K562 (cell line): Measurements from ENCODE around the gene TIMP3. TPM values are rescaled to one million over a fixed set of nuclear protein-coding genes. Genes with fewer than 3 reads are reported as not detected.

Source experiments
- AFF1 ChIP-seq, 2 experiments: fragments of 450-650 bp; IDR thresholded peaks; 2 replicates each; pipeline ENCODE4 v1.6.1; 2018; ENCODE audit warnings: mild to moderate bottlenecking in 2 of 2, low read depth in 1 of 2; ENCODE audit not compliant: partially characterized antibody in 2 of 2
- COPS2 ChIP-seq: fragments of 450-650 bp; conservative IDR thresholded peaks from 2 replicates; pipeline ENCODE4 v1.6.1; 2016; ENCODE audit warnings: mild to moderate bottlenecking, moderate library complexity
- HDAC3 ChIP-seq: fragments of 450-650 bp; IDR thresholded peaks from 2 replicates; pipeline ENCODE4 v1.6.1; 2018; ENCODE audit warnings: borderline replicate concordance, mild to moderate bottlenecking, moderate library complexity; ENCODE audit not compliant: partially characterized antibody
- KDM2B ChIP-seq: fragments of 250-450 bp; sonication (Bioruptor Pico); IDR thresholded peaks from 2 replicates; pipeline ENCODE4 v1.8.0; 2021; ENCODE audit warnings: mild to moderate bottlenecking, moderate library complexity
- KDM4B ChIP-seq, 2 experiments: fragments of 450-650 bp in 1 of 2; sonication (generic) in 1 of 2; IDR thresholded peaks; 2 replicates each; pipeline ENCODE4 v1.6.1; 2016 to 2017; ENCODE audit warnings: borderline replicate concordance in 2 of 2, antibody characterized with exemption in 1 of 2, low read depth in 1 of 2, mild to moderate bottlenecking in 1 of 2
- KLF13 ChIP-seq: fragments of 450-650 bp; IDR thresholded peaks from 2 replicates; pipeline ENCODE4 v1.6.1; 2016; ENCODE audit warnings: missing genetic modification characterization, low read depth, mild to moderate bottlenecking, missing compliant biosample characterization, moderate library complexity, borderline replicate concordance
- LARP7 ChIP-seq: fragments of 450-650 bp; IDR thresholded peaks from 2 replicates; pipeline ENCODE4 v1.6.1; 2016
- PML ChIP-seq: IDR thresholded peaks from 2 replicates; pipeline ENCODE4 v1.6.1; 2012; ENCODE audit warnings: low read length, inconsistent platforms
- POLR2H ChIP-seq: IDR thresholded peaks from 2 replicates; pipeline ENCODE4 v1.6.1; 2016; ENCODE audit warnings: missing genetic modification characterization, low read depth, mild to moderate bottlenecking, control low read depth, missing compliant biosample characterization, moderate library complexity
- SP2 ChIP-seq: IDR thresholded peaks from 2 replicates; pipeline ENCODE4 v1.6.1; 2011; ENCODE audit warnings: mild to moderate bottlenecking, low read depth, low read length, moderate library complexity; ENCODE audit not compliant: poor library complexity, severe bottlenecking; ENCODE audit errors: extremely low read depth
- ZNF316 ChIP-seq: fragments of 450-650 bp; IDR thresholded peaks from 2 replicates; pipeline ENCODE4 v1.6.1; 2016
- ZNF407 ChIP-seq: fragments of 450-650 bp; IDR thresholded peaks from 2 replicates; pipeline ENCODE4 v1.6.1; 2016; ENCODE audit warnings: low read depth
- ZNF512 ChIP-seq: IDR thresholded peaks from 2 replicates; pipeline ENCODE4 v1.6.1; 2016; ENCODE audit warnings: missing genetic modification characterization, missing compliant biosample characterization
- polyA plus RNA-seq, 8 experiments: library from polyadenylated mRNA; depleted of rRNA in 4 of 8; stranded (reverse) in 5 of 8; unstranded in 3 of 8; fragments of >200 nt; fragmentation: Nextera tagmentation in 2 of 8; fragmentation: Illumina TruSeq in 1 of 8; extraction: Ambion mirVana in 2 of 8; extraction: Trizol in 1 of 8; gene quantifications; 2 replicates each; pipeline versions ENCODE4 v1.2.1 to v1.2.3, GENCODE V29; 2011 to 2014; ENCODE audit warnings: inconsistent platforms in 1 of 8, missing spikeins in 1 of 8
- total RNA-seq, 7 experiments: library from RNA; depleted of rRNA in 6 of 7; stranded (reverse); fragments of >200 nt in 6 of 7; fragmentation: Illumina TruSeq in 2 of 7; extraction: Trizol in 2 of 7; gene quantifications; 2 replicates each; pipeline versions ENCODE4 v1.2.1 to v1.2.3, GENCODE V29; 2011 to 2021; ENCODE audit warnings: low replicate concordance in 1 of 7

Gene TIMP3
- total and polyA plus RNA-seq, 9 of the 15 experiments (the other 6 are each of a cell fraction or from before 2014, with no cell fraction given), result 0.07 to 0.73 (median 0.18) TPM

GRCh38 chr22:32880893-32881596 is 79.5 kb downstream of the TIMP3 start (continued):
- no peak for TF ChIP-seq AFF1 (IDR thresholded peaks at IDR 0.05; ENCODE audit: low read depth in 1 of 2, partially characterized antibody in 2 of 2)
- no peak for TF ChIP-seq POLR2H
- no peak for TF ChIP-seq LARP7
- TF ChIP-seq SP2, result no peak
- TF ChIP-seq ZNF512 (tag), result no peak
- TF ChIP-seq COPS2, result no peak
- TF ChIP-seq KDM4B (IDR thresholded peaks at IDR 0.05; ENCODE audit: borderline replicate concordance in 2 of 2, low read depth in 1 of 2), result peak in 1 of 2 experiments; percentile 53; a peak in 1 of 4 replicates
- TF ChIP-seq ZNF407, result no peak
- TF ChIP-seq HDAC3, result peak; percentile 86
- no peak for TF ChIP-seq KLF13
- peak; percentile 16; the same call in 1 of the 2 replicates for TF ChIP-seq ZNF316
- TF ChIP-seq KDM2B, result 0 out of 2 replicates have a peak, but pooled peaks have one; percentile 17
- peak; percentile 73; the same call in 1 of the 2 replicates for TF ChIP-seq PML
